ENCODE measurements around the gene IFITM1.

DNA sequence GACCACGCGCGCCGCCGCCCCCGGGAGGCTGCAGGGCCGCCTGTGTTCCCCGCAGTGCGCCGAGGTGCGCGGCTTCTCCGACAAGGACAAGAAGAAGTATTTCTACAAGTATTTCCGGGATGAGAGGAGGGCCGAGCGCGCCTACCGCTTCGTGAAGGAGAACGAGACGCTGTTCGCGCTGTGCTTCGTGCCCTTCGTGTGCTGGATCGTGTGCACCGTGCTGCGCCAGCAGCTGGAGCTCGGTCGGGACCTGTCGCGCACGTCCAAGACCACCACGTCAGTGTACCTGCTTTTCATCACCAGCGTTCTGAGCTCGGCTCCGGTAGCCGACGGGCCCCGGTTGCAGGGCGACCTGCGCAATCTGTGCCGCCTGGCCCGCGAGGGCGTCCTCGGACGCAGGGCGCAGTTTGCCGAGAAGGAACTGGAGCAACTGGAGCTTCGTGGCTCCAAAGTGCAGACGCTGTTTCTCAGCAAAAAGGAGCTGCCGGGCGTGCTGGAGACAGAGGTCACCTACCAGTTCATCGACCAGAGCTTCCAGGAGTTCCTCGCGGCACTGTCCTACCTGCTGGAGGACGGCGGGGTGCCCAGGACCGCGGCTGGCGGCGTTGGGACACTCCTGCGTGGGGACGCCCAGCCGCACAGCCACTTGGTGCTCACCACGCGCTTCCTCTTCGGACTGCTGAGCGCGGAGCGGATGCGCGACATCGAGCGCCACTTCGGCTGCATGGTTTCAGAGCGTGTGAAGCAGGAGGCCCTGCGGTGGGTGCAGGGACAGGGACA, 32.9 kb upstream of the IFITM1 start:
- TF ChIP-seq EP300 (IDR thresholded peaks at IDR 0.05) (no peak), POLR2A (IDR thresholded peaks at IDR 0.05) (no peak)

Measured in tibial nerve (tissue), 3 donors.